Measurements from ENCODE around the gene GPHA2. TPM values are rescaled to one million over a fixed set of nuclear protein-coding genes. Genes with fewer than 3 reads are reported as not detected.

GPHA2 gene
- total RNA-seq, 1 donor: not detected

Small RNAs within 50 kb of the gene (small RNA-seq; reads per million reads assigned to genes)
- gene MIR6749: not detected
- gene MIR6750: not detected

Other genes with a start within 250 kb of the GPHA2 start
- 62.5 and 90.1 TPM in 2 replicates for gene NRXN2, start 212.7 kb downstream of the GPHA2 start, total RNA-seq
- gene RASGRP2, start 191.8 kb downstream of the GPHA2 start, total RNA-seq: 0.29 TPM in 1 of 2 replicates, not detected in the other
- 0.29 and 0.36 TPM in 2 replicates for gene PYGM, start 175.9 kb downstream of the GPHA2 start, total RNA-seq
- 114 and 130 TPM in 2 replicates for gene SF1, start 157.4 kb downstream of the GPHA2 start, total RNA-seq
- gene MAP4K2, start 132.7 kb downstream of the GPHA2 start, total RNA-seq: 6.2 and 9.8 TPM in 2 replicates
- gene MEN1, start 125.3 kb downstream of the GPHA2 start, total RNA-seq: 12.3 and 13.3 TPM in 2 replicates
- under 0.01 and 0.29 TPM in 2 replicates for gene CDC42BPG, start 91.2 kb downstream of the GPHA2 start, total RNA-seq
- gene EHD1, start 57.3 kb downstream of the GPHA2 start, total RNA-seq: 51.3 and 51.4 TPM in 2 replicates
- 20.0 and 25.7 TPM in 2 replicates for gene ATG2A, start 18.7 kb downstream of the GPHA2 start, total RNA-seq
- 6.2 and 6.8 TPM in 2 replicates for gene PPP2R5B, start 11.2 kb downstream of the GPHA2 start, total RNA-seq
- gene MAJIN, start 36.2 kb upstream of the GPHA2 start, total RNA-seq: not detected in 2 replicates
- gene BATF2, start 61.1 kb upstream of the GPHA2 start, total RNA-seq: 0.29 and 1.4 TPM in 2 replicates
- gene ARL2, start 78.3 kb upstream of the GPHA2 start, total RNA-seq: 66.3 and 78.5 TPM in 2 replicates
- 12.3 and 13.0 TPM in 2 replicates for gene SNX15, start 91.5 kb upstream of the GPHA2 start, total RNA-seq
- gene SAC3D1, start 105.3 kb upstream of the GPHA2 start, total RNA-seq: 7.6 and 9.7 TPM in 2 replicates
- 15.6 and 17.7 TPM in 2 replicates for gene NAALADL1, start 122.7 kb upstream of the GPHA2 start, total RNA-seq
- gene CDCA5, start 148.1 kb upstream of the GPHA2 start, total RNA-seq: 2.1 and 3.3 TPM in 2 replicates
- gene ZFPL1, start 148.3 kb upstream of the GPHA2 start, total RNA-seq: 38.6 and 39.4 TPM in 2 replicates
- 122 and 153 TPM in 2 replicates for gene VPS51, start 160.3 kb upstream of the GPHA2 start, total RNA-seq
- gene TM7SF2, start 176.0 kb upstream of the GPHA2 start, total RNA-seq: 8.8 and 10.1 TPM in 2 replicates
- gene ZNHIT2, start 181.8 kb upstream of the GPHA2 start, total RNA-seq: 12.3 and 12.4 TPM in 2 replicates
- gene FAU, start 186.2 kb upstream of the GPHA2 start, total RNA-seq: 94.3 and 118 TPM in 2 replicates
- 37.4 and 41.6 TPM in 2 replicates for gene MRPL49, start 186.4 kb upstream of the GPHA2 start, total RNA-seq
- gene SYVN1, start 198.6 kb upstream of the GPHA2 start, total RNA-seq: 10.3 and 11.9 TPM in 2 replicates
- not detected in 2 replicates for gene SPDYC, start 234.3 kb upstream of the GPHA2 start, total RNA-seq
- 102 and 116 TPM in 2 replicates for gene CAPN1, start 246.0 kb upstream of the GPHA2 start, total RNA-seq

Data from osteoblast (primary cell).